HEK293 (cell line): Measurements from ENCODE around the gene AGXT.

Source experiments
- CTCF ChIA-PET: fragments of 350-600 bp; formaldehyde crosslinking; extraction: SDS; loops from one replicate; lab custom pipeline; 2021; ENCODE audit warnings: antibody characterized with exemption; lab: Yijun Ruan, JAX
- POLR2A ChIA-PET: fragments of 300-600 bp; formaldehyde crosslinking; extraction: SDS; loops from one replicate; lab custom pipeline; 2020; ENCODE audit warnings: antibody characterized with exemption, inconsistent platforms; lab: Yijun Ruan, JAX
- H3K27ac ChIP-seq: fragments of 200-500 bp; sonication (Bioruptor generic); 2 replicates; pipeline ENCODE4 v1.5.1; 2014; ENCODE audit warnings: low read depth, low read length, control low read depth, inconsistent platforms; ENCODE audit errors: extremely low read depth
- H3K36me3 ChIP-seq, 2 experiments: fragments of 200-500 bp in 1 of 2; sonication (Bioruptor generic) in 1 of 2; 1 replicate in 1 of 2; 2 replicates in 1 of 2; pipeline ENCODE4 v1.5.1; 2014 to 2017; ENCODE audit warnings: inconsistent platforms in 2 of 2, low read length in 2 of 2; ENCODE audit not compliant: control insufficient read depth in 2 of 2, insufficient read depth in 1 of 2
- H3K4me1 ChIP-seq: fragments of 200-500 bp; sonication (Bioruptor generic); 2 replicates; pipeline ENCODE4 v1.5.1; 2014; ENCODE audit warnings: mild to moderate bottlenecking, low read length, inconsistent platforms; ENCODE audit not compliant: control insufficient read depth, insufficient read depth
- H3K4me3 ChIP-seq: 2 replicates; pipeline ENCODE4 v1.5.1; 2011; ENCODE audit warnings: low read depth, mild to moderate bottlenecking, control low read depth, low read length, moderate library complexity
- H3K9me3 ChIP-seq: fragments of 200-500 bp; sonication (Bioruptor generic); 2 replicates; pipeline ENCODE4 v1.5.1; 2014; ENCODE audit warnings: low read depth, low read length, inconsistent platforms; ENCODE audit not compliant: control insufficient read depth, insufficient read depth
- GFI1B ChIP-seq: fragments of 450-650 bp; formaldehyde crosslinking; IDR thresholded peaks from 2 replicates; pipeline ENCODE4 v1.5.1; 2016; ENCODE audit warnings: missing biosample characterization, missing genetic modification characterization
- GLIS2 ChIP-seq: fragments of 450-650 bp; formaldehyde crosslinking; IDR thresholded peaks from 2 replicates; pipeline ENCODE4 v1.5.1; 2016; ENCODE audit warnings: missing biosample characterization, missing genetic modification characterization
- HOXA7 ChIP-seq: sonication (generic); formaldehyde crosslinking; IDR thresholded peaks from 2 replicates; pipeline ENCODE4 v1.8.1; 2022; ENCODE audit warnings: missing genetic modification reagents, borderline replicate concordance
- KLF8 ChIP-seq: fragments of 450-650 bp; formaldehyde crosslinking; IDR thresholded peaks from 2 replicates; pipeline ENCODE4 v1.5.1; 2016; ENCODE audit warnings: missing biosample characterization, missing genetic modification characterization
- KLF9 ChIP-seq: fragments of 450-650 bp; formaldehyde crosslinking; IDR thresholded peaks from 2 replicates; pipeline ENCODE4 v1.5.1; 2016; ENCODE audit warnings: missing biosample characterization, missing genetic modification characterization, low read depth
- OSR2 ChIP-seq: fragments of 450-650 bp; formaldehyde crosslinking; IDR thresholded peaks from 2 replicates; pipeline ENCODE4 v1.5.1; 2016; ENCODE audit warnings: missing biosample characterization, missing genetic modification characterization
- OVOL3 ChIP-seq: fragments of 450-650 bp; formaldehyde crosslinking; IDR thresholded peaks from 2 replicates; pipeline ENCODE4 v1.5.1; 2016; ENCODE audit warnings: missing biosample characterization, missing genetic modification characterization
- PBX3 ChIP-seq: sonication (generic); formaldehyde crosslinking; IDR thresholded peaks from 2 replicates; pipeline ENCODE4 v1.8.1; 2022; ENCODE audit warnings: mild to moderate bottlenecking, moderate library complexity, missing genetic modification reagents
- RBAK ChIP-seq: fragments of 450-650 bp; formaldehyde crosslinking; IDR thresholded peaks from 2 replicates; pipeline ENCODE4 v1.5.1; 2016; ENCODE audit warnings: missing biosample characterization, missing genetic modification characterization
- TCF7L2 ChIP-seq: IDR thresholded peaks from 2 replicates; pipeline ENCODE4 v1.6.1; 2011; ENCODE audit warnings: low read depth, mild to moderate bottlenecking, inconsistent platforms, low read length, moderate library complexity, borderline replicate concordance
- WT1 ChIP-seq: fragments of 450-650 bp; formaldehyde crosslinking; IDR thresholded peaks from 2 replicates; pipeline ENCODE4 v1.5.1; 2016; ENCODE audit warnings: missing biosample characterization, missing genetic modification characterization
- ZBTB21 ChIP-seq: fragments of 450-650 bp; formaldehyde crosslinking; IDR thresholded peaks from 2 replicates; pipeline ENCODE4 v1.5.1; 2017; ENCODE audit warnings: missing biosample characterization, missing genetic modification characterization
- ZBTB7A ChIP-seq: fragments of 450-650 bp; formaldehyde crosslinking; IDR thresholded peaks from 2 replicates; pipeline ENCODE4 v1.5.1; 2016; ENCODE audit warnings: low read depth, missing biosample characterization, missing genetic modification characterization
- ZEB2 ChIP-seq: fragments of 450-650 bp; formaldehyde crosslinking; IDR thresholded peaks from 2 replicates; pipeline ENCODE4 v1.5.1; 2016; ENCODE audit warnings: missing biosample characterization, missing genetic modification characterization
- ZFP69B ChIP-seq: fragments of 450-650 bp; formaldehyde crosslinking; IDR thresholded peaks from 2 replicates; pipeline ENCODE4 v1.5.1; 2016; ENCODE audit warnings: missing biosample characterization, missing genetic modification characterization
- ZNF121 ChIP-seq: fragments of 450-650 bp; formaldehyde crosslinking; IDR thresholded peaks from 2 replicates; pipeline ENCODE4 v1.5.1; 2016; ENCODE audit warnings: missing biosample characterization, missing genetic modification characterization
- ZNF132 ChIP-seq: fragments of 450-650 bp; formaldehyde crosslinking; IDR thresholded peaks from 2 replicates; pipeline ENCODE4 v1.5.1; 2017; ENCODE audit warnings: missing biosample characterization, missing genetic modification characterization, borderline replicate concordance
- ZNF133 ChIP-seq: fragments of 450-650 bp; formaldehyde crosslinking; IDR thresholded peaks from 2 replicates; pipeline ENCODE4 v1.5.1; 2016; ENCODE audit warnings: missing biosample characterization, missing genetic modification characterization
- ZNF140 ChIP-seq: fragments of 450-650 bp; formaldehyde crosslinking; IDR thresholded peaks from 2 replicates; pipeline ENCODE4 v1.5.1; 2016; ENCODE audit warnings: missing biosample characterization, missing genetic modification characterization
- ZNF155 ChIP-seq: fragments of 450-650 bp; formaldehyde crosslinking; IDR thresholded peaks from 2 replicates; pipeline ENCODE4 v1.5.1; 2016; ENCODE audit warnings: missing biosample characterization, missing genetic modification characterization
- ZNF175 ChIP-seq: fragments of 450-650 bp; formaldehyde crosslinking; IDR thresholded peaks from 2 replicates; pipeline ENCODE4 v1.5.1; 2016; ENCODE audit warnings: missing biosample characterization, missing genetic modification characterization
- ZNF24 ChIP-seq: fragments of 450-650 bp; formaldehyde crosslinking; IDR thresholded peaks from 2 replicates; pipeline ENCODE4 v1.5.1; 2016; ENCODE audit warnings: missing biosample characterization, missing genetic modification characterization
- ZNF274 ChIP-seq, 2 experiments: fragments of 200-500 bp in 1 of 2; fragments of 450-650 bp in 1 of 2; sonication (Bioruptor generic) in 1 of 2; formaldehyde crosslinking in 1 of 2; IDR thresholded peaks; 2 replicates each; pipeline versions ENCODE4 v1.5.1 to v1.6.1; 2014 to 2016; ENCODE audit warnings: borderline replicate concordance in 1 of 2, inconsistent platforms in 1 of 2, low read length in 1 of 2, missing biosample characterization in 1 of 2, missing genetic modification characterization in 1 of 2
- ZNF302 ChIP-seq: fragments of 450-650 bp; formaldehyde crosslinking; IDR thresholded peaks from 2 replicates; pipeline ENCODE4 v1.5.1; 2016; ENCODE audit warnings: missing biosample characterization, missing genetic modification characterization, low read depth
- ZNF311 ChIP-seq: fragments of 450-650 bp; formaldehyde crosslinking; IDR thresholded peaks from 2 replicates; pipeline ENCODE4 v1.5.1; 2017; ENCODE audit warnings: missing biosample characterization, missing genetic modification characterization, borderline replicate concordance
- ZNF324 ChIP-seq: fragments of 450-650 bp; formaldehyde crosslinking; IDR thresholded peaks from 2 replicates; pipeline ENCODE4 v1.5.1; 2016; ENCODE audit warnings: missing biosample characterization, missing genetic modification characterization
- ZNF423 ChIP-seq: fragments of 450-650 bp; formaldehyde crosslinking; IDR thresholded peaks from 2 replicates; pipeline ENCODE4 v1.5.1; 2016; ENCODE audit warnings: missing biosample characterization, missing genetic modification characterization
- ZNF488 ChIP-seq: fragments of 450-650 bp; formaldehyde crosslinking; IDR thresholded peaks from 2 replicates; pipeline ENCODE4 v1.5.1; 2016; ENCODE audit warnings: missing biosample characterization, missing genetic modification characterization
- ZNF529 ChIP-seq: fragments of 450-650 bp; formaldehyde crosslinking; IDR thresholded peaks from 2 replicates; pipeline ENCODE4 v1.5.1; 2017; ENCODE audit warnings: missing genetic modification characterization, missing biosample characterization; ENCODE audit not compliant: insufficient replicate concordance
- ZNF585B ChIP-seq: fragments of 450-650 bp; formaldehyde crosslinking; IDR thresholded peaks from 2 replicates; pipeline ENCODE4 v1.5.1; 2016; ENCODE audit warnings: missing biosample characterization, missing genetic modification characterization
- ZNF654 ChIP-seq: fragments of 450-650 bp; formaldehyde crosslinking; IDR thresholded peaks from 2 replicates; pipeline ENCODE4 v1.5.1; 2016; ENCODE audit warnings: low read depth, missing biosample characterization, missing genetic modification characterization
- ZNF670 ChIP-seq: fragments of 450-650 bp; formaldehyde crosslinking; IDR thresholded peaks from 2 replicates; pipeline ENCODE4 v1.5.1; 2016; ENCODE audit warnings: missing biosample characterization, missing genetic modification characterization, low read depth
- ZNF677 ChIP-seq: fragments of 450-650 bp; IDR thresholded peaks from 2 replicates; pipeline ENCODE4 v1.5.0; 2018; ENCODE audit warnings: missing biosample characterization, mild to moderate bottlenecking, missing genetic modification characterization, moderate library complexity
- ZNF692 ChIP-seq: fragments of 450-650 bp; formaldehyde crosslinking; IDR thresholded peaks from 2 replicates; pipeline ENCODE4 v1.5.1; 2016; ENCODE audit warnings: missing biosample characterization, missing genetic modification characterization
- ZNF701 ChIP-seq: fragments of 450-650 bp; formaldehyde crosslinking; IDR thresholded peaks from 2 replicates; pipeline ENCODE4 v1.5.1; 2016; ENCODE audit warnings: missing biosample characterization, missing genetic modification characterization
- ZNF830 ChIP-seq: fragments of 450-650 bp; IDR thresholded peaks from 2 replicates; pipeline ENCODE4 v1.5.0; 2018; ENCODE audit warnings: missing biosample characterization, missing genetic modification characterization, low read depth, mild to moderate bottlenecking, moderate library complexity
- TF ChIP-seq, protein P1 (sequence below): fragments of 450-650 bp; formaldehyde crosslinking; IDR thresholded peaks from 2 replicates; pipeline ENCODE4 v1.5.1; 2017; ENCODE audit warnings: missing biosample characterization, missing genetic modification characterization
- TF ChIP-seq, protein P2 (sequence below): fragments of 450-650 bp; formaldehyde crosslinking; optimal IDR thresholded peaks from 2 replicates; pipeline ENCODE3; 2016; ENCODE audit warnings: missing biosample characterization, mild to moderate bottlenecking, missing genetic modification characterization

The AGXT gene

DNA sequence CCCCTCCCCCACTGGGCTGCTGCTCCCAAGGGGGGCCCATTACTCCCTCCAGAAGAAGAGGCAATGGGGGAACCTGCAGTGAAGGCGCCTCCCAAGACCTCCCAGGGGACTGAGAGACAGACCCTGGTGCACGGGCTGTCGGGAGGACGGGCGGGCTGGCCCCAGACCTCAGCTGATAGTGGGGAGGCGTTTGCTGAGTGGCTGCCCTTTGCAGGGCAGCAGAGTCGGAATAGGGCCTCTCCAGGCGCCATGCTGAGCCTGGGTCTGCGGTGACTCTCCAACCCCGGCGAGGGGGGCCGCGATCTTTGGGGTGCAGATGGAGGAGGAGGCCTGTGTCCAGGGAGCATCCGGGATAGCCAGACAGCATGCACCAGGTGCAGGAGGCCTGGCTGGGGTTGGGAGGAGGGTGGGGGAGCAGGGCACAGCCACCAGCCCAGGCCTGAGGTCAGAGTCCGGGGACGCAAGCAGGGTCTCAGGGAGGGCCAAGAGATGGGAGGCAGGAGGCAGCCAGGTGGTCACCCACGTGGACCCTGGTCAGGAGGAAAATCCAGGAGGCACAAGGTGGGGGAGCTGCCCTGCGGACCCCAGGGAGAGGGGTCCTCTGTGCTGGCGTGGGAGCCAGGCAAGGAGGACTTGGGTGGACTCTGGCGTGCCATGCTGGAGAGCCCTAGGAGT, 48.5 kb downstream of the AGXT start:
- CTCF ChIA-PET: interaction anchor here (1.0 kb wide), 1 partner anchor 93 kb away, joined by 3 read pairs; no protein-coding TSS in a partner anchor
- no peaks in the 10 kb centered on the region for H3K36me3 ChIP-seq
- POLR2A ChIA-PET: no interaction called here

DNA sequence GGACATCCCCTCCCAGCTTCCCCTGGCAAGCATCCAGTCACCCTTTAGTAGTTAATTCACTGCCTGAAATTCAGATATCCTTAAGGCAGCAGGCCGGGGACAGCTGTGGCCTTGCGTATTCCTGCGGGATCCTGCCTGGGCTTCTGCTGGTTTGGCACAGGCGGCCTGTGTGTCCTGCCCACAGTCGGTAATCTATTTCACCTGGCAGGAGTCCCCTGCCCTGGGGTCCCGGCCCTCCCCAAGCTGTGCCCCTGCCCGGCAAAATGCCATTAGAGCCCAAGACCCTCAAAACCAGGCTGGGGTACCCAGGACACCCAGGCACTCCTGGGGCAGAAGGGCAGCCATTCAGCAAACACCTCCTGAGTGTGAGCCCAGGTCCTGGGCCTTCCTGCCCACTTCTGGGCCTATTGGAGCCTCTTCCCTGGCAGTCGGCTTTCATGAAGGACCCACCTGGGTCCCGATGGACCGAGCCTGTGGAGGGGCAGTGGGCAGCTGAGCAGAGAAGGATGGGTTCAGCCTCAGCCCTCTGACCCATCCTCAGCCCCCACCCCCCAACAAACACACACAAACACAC, 49.1 kb downstream of the AGXT start:
- H3K4me1 ChIP-seq: 0 out of 2 replicates have a peak, but pooled peaks cover 2% of the 10 kb centered on the region
- no peaks in the 10 kb centered on the region for H3K9me3 ChIP-seq
- H3K36me3 ChIP-seq: no peaks in the 10 kb centered on the region
- ChIA-PET CTCF (no interaction called here), POLR2A (no interaction called here)
- no peak overlapping the region for H3K27ac ChIP-seq
- H3K4me3 ChIP-seq: no peak overlapping the region
- TF ChIP-seq ZNF488 (tag by site-specific recombination) (no peak), ZEB2 (no peak), ZNF302 (tag by site-specific recombination) (no peak), ZNF677 (tag by site-specific recombination) (no peak), ZBTB7A (no peak), HOXA7 (CRISPR knock-in tag) (no peak), ZNF133 (no peak), ZNF692 (no peak), ZNF324 (tag by site-specific recombination) (no peak), RBAK (tag by site-specific recombination) (no peak), ZNF274 (IDR thresholded peaks at IDR 0.05; ENCODE audit: low read length) (no peak), ZNF274 (tag by site-specific recombination; IDR thresholded peaks at IDR 0.05; ENCODE audit: borderline replicate concordance) (no peak), TCF7L2 (no peak)

More for the DNA sequence above, 48.5 kb downstream of the AGXT start:
- 0 out of 2 replicates have a peak, but pooled peaks cover 2% of the 10 kb centered on the region for H3K4me1 ChIP-seq
- no peak overlapping the region for H3K4me3 ChIP-seq
- H3K9me3 ChIP-seq: no peaks in the 10 kb centered on the region
- no peak overlapping the region for H3K27ac ChIP-seq
- TF ChIP-seq ZNF830 (tag by site-specific recombination): no peak
- 0 out of 2 replicates have a peak, but pooled peaks have one; percentile 0 for TF ChIP-seq KLF9 (tag by site-specific recombination)
- no peak for TF ChIP-seq ZNF670
- TF ChIP-seq GFI1B (tag by site-specific recombination): no peak
- no peak for TF ChIP-seq ZNF529 (tag by site-specific recombination)
- TF ChIP-seq, protein P1, sequence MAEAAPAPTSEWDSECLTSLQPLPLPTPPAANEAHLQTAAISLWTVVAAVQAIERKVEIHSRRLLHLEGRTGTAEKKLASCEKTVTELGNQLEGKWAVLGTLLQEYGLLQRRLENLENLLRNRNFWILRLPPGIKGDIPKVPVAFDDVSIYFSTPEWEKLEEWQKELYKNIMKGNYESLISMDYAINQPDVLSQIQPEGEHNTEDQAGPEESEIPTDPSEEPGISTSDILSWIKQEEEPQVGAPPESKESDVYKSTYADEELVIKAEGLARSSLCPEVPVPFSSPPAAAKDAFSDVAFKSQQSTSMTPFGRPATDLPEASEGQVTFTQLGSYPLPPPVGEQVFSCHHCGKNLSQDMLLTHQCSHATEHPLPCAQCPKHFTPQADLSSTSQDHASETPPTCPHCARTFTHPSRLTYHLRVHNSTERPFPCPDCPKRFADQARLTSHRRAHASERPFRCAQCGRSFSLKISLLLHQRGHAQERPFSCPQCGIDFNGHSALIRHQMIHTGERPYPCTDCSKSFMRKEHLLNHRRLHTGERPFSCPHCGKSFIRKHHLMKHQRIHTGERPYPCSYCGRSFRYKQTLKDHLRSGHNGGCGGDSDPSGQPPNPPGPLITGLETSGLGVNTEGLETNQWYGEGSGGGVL (tag by site-specific recombination): no peak
- TF ChIP-seq ZNF585B (tag by site-specific recombination): no peak
- TF ChIP-seq, protein P2, sequence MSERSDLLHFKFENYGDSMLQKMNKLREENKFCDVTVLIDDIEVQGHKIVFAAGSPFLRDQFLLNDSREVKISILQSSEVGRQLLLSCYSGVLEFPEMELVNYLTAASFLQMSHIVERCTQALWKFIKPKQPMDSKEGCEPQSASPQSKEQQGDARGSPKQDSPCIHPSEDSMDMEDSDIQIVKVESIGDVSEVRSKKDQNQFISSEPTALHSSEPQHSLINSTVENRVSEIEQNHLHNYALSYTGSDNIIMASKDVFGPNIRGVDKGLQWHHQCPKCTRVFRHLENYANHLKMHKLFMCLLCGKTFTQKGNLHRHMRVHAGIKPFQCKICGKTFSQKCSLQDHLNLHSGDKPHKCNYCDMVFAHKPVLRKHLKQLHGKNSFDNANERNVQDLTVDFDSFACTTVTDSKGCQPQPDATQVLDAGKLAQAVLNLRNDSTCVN (tag by site-specific recombination): no peak
- TF ChIP-seq ZNF423 (tag by site-specific recombination): 0 out of 2 replicates have a peak, but pooled peaks have one; percentile 5
- no peak for TF ChIP-seq PBX3 (CRISPR knock-in tag)
- no peak for TF ChIP-seq ZNF654 (tag by site-specific recombination)
- 0 out of 2 replicates have a peak, but pooled peaks have one; percentile 23 for TF ChIP-seq GLIS2 (tag by site-specific recombination)
- no peak for TF ChIP-seq ZNF132 (tag by site-specific recombination)
- TF ChIP-seq ZNF155 (tag by site-specific recombination): no peak
- TF ChIP-seq ZBTB21 (tag by site-specific recombination): no peak
- no peak for TF ChIP-seq ZNF140 (tag by site-specific recombination)
- no peak for TF ChIP-seq ZNF121 (tag by site-specific recombination)
- no peak for TF ChIP-seq ZNF175
- no peak for TF ChIP-seq ZNF311 (tag by site-specific recombination)
- TF ChIP-seq ZNF701 (tag by site-specific recombination): no peak
- TF ChIP-seq OVOL3 (tag by site-specific recombination): no peak
- no peak for TF ChIP-seq ZFP69B (tag by site-specific recombination)
- no peak for TF ChIP-seq ZNF24
- 0 out of 2 replicates have a peak, but pooled peaks have one; percentile 23 for TF ChIP-seq WT1
- TF ChIP-seq KLF8 (tag by site-specific recombination): no peak
- TF ChIP-seq OSR2 (tag by site-specific recombination): no peak
